T-helper 17 cell (primary cell): ENCODE measurements around the gene RNGTT. TPM values are rescaled to one million over a fixed set of nuclear protein-coding genes. Genes with fewer than 3 reads are reported as not detected.
"Not testable (repeated sequence)": the region's sequence is repeated elsewhere in the genome, so short reads cannot be mapped to it uniquely, and the experiment has no call there.

Experiments
- ATAC-seq: fragments of 150-1000 bp; cut with Tn5 transposase; 2 replicates; pipeline ENCODE4 v1.10.0; 2021; ENCODE audit warnings: mild to moderate bottlenecking, moderate library complexity
- DNase-seq, 3 donors: peaks; one replicate each; pipeline versions ENCODE4 v3.0.0 to v3.0.0-alpha.2; 2020 to 2021
- H3K9me3 ChIP-seq: one replicate; pipeline ENCODE4 v1.7.0; 2013; ENCODE audit warnings: low read length, mild to moderate bottlenecking; ENCODE audit not compliant: control insufficient read depth, poor library complexity, severe bottlenecking
- H3K27ac Mint-ChIP-seq: one replicate; pipeline ENCODE4 v1.8.0; 2022; ENCODE audit warnings: mild to moderate bottlenecking, moderate library complexity, mixed read lengths
- H3K27me3 Mint-ChIP-seq: one replicate; pipeline ENCODE4 v1.8.0; 2022; ENCODE audit warnings: mixed read lengths
- H3K36me3 Mint-ChIP-seq: one replicate; pipeline ENCODE4 v1.8.0; 2022; ENCODE audit warnings: low read depth, mixed read lengths
- H3K4me1 Mint-ChIP-seq: one replicate; pipeline ENCODE4 v1.8.0; 2022; ENCODE audit warnings: mild to moderate bottlenecking, mixed read lengths
- H3K4me3 Mint-ChIP-seq: one replicate; pipeline ENCODE4 v1.8.0; 2022; ENCODE audit warnings: mild to moderate bottlenecking, moderate library complexity, mixed read lengths
- total RNA-seq, 4 donors: library from RNA in 2 of 4; stranded (reverse) in 2 of 4; gene quantifications; one replicate each; pipeline ENCODE4 v1.2.3 and lab custom pipeline; 2022 to 2026

The RNGTT gene
- total RNA-seq, 2 donors from 2014 or later = 17.6 to 23.0 TPM

GRCh38 chr6:88725111-88725975 is 238.1 kb downstream of the RNGTT start:
- Mint-ChIP-seq H3K4me3 (no peak overlapping the region), H3K4me1 (peaks cover 16% of the 10 kb centered on the region), H3K36me3 (peaks cover 2% of the 10 kb centered on the region), H3K27me3 (no peaks in the 10 kb centered on the region), H3K27ac (peak overlapping the region; percentile 1)
- DNase-seq (no peak), ATAC-seq (no peak)
- H3K9me3 ChIP-seq = no peaks in the 10 kb centered on the region

- Mint-ChIP-seq H3K27me3 (no peaks in the 10 kb centered on the region), H3K36me3 (peaks cover 2% of the 10 kb centered on the region), H3K27ac (no peak overlapping the region), H3K4me3 (no peak overlapping the region), H3K4me1 (peaks cover 13% of the 10 kb centered on the region)
- no peak for DNase-seq
- no peak for ATAC-seq
- no peaks in the 10 kb centered on the region for H3K9me3 ChIP-seq
These were observed 240.7 kb downstream of the RNGTT start for GRCh38 chr6:88722686-88723085.

DNA sequence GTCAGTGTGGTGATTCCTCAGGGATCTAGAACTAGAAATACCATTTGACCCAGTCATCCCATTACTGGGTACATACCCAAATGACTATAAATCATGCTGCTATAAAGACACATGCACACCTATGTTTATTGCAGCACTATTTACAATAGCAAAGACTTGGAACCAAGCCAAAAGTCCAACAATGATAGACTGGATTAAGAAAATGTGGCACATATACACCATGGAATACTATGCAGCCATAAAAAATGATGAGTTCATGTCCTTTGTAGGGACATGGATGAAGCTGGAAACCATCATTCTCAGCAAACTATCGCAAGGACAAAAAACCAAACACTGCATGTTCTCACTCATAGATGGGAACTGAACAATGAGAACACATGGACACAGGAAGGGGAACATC is 247.0 kb downstream of the RNGTT start:
- not testable (repeated sequence) for ATAC-seq

DNA sequence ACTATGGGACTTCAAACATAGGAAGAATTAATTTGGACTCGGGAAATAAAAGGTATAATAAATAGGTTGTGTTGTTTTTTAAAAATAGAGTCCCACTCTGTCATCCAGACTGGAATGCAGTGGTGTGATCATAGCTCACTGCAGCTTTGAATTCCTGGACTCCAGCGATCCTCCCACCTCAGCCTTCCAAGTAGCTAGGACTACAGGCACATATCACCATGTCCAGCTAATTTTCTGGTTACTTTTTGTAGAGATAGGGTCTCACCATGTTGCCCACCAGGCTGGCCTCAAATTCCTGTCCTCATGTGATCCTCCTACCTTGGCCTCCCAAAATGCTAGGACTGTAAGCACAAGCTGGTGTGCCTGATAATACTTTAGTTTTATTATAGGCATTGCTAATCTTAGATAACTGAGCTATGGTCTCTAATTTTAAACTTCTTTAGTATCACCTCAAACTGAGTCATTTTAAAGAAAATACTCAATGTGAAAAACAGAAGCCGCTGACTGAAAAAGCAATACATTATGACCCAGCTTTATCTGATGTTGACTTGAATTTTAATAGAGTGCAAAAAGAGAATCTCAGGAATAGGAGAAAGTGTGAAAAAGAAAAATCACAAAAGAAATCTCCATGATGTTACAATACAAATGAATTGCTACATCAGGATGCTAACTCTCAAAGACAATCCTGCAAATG is 251.0 kb downstream of the RNGTT start:
- H3K4me3 Mint-ChIP-seq = no peak overlapping the region
- DNase-seq (no peak), ATAC-seq (no peak)
- peaks cover 2% of the 10 kb centered on the region for H3K36me3 Mint-ChIP-seq
- H3K27me3 Mint-ChIP-seq = no peaks in the 10 kb centered on the region
- peaks cover 7% of the 10 kb centered on the region for H3K4me1 Mint-ChIP-seq
- H3K27ac Mint-ChIP-seq = no peak overlapping the region
- no peaks in the 10 kb centered on the region for H3K9me3 ChIP-seq

More for the DNA sequence above, 247.0 kb downstream of the RNGTT start:
- H3K4me3 Mint-ChIP-seq, H3K27ac Mint-ChIP-seq, DNase-seq, H3K36me3 Mint-ChIP-seq, H3K27me3 Mint-ChIP-seq, H3K9me3 ChIP-seq, H3K4me1 Mint-ChIP-seq: not testable (repeated sequence)

- no peaks in the 10 kb centered on the region for H3K27me3 Mint-ChIP-seq
- no peak overlapping the region for H3K27ac Mint-ChIP-seq
- no peak for ATAC-seq
- DNase-seq = no peak
- H3K4me1 Mint-ChIP-seq = peaks cover 9% of the 10 kb centered on the region
- no peaks in the 10 kb centered on the region for H3K9me3 ChIP-seq
- no peak overlapping the region for H3K4me3 Mint-ChIP-seq
- peaks cover 2% of the 10 kb centered on the region for H3K36me3 Mint-ChIP-seq
These were observed 253.6 kb downstream of the RNGTT start for GRCh38 chr6:88709819-88710246.

DNA sequence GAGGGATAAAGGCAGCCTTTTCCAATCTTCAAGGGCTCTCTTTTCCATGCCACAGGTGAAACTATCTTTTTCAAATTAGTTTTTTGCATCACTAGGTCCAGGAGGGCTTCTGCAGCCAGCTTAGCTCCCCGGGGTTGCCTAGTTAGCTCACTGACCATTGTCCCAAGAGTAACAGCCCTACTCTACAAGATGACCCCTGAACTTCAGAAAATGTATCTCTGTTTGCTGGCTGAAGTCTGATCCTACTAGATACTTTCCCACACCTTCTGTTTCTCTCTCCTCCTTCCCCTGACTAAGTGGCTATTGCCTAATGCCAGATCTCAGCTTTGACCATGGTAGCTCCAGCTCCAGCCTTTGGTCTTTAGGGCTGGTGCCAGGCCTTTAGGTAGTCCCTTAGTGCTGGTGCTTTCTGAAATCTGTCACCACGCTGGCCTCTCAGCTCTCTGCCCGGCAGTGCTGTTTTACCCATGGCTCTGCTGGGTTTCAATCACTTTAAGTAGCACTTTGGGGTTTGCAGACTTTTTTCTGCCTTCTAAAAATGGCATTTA is 255.1 kb downstream of the RNGTT start:
- Mint-ChIP-seq H3K27ac (no peak overlapping the region), H3K4me3 (no peak overlapping the region), H3K27me3 (no peaks in the 10 kb centered on the region), H3K36me3 (peaks cover 1% of the 10 kb centered on the region), H3K4me1 (peaks cover 6% of the 10 kb centered on the region)
- no peak for DNase-seq
- no peaks in the 10 kb centered on the region for H3K9me3 ChIP-seq
- ATAC-seq = no peak

DNA sequence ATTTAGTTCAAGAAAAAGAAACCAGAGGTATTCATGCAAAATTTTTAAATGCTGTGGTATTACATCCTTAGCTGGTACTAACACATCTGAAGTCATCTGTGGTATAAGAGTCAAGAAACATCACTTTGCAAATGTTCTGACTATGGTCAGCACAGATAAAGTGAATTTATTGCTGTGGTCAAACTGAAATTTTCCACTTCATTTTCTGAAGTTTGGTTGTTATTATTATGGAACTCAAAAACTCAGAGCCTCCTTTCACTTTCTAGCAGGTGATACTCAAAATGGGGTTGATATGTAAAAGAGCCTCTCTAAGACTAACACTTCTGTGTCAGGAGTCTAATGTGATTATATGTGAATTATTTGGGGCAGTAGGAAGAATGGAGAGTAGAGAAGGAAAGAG is 257.8 kb downstream of the RNGTT start:
- peaks cover 9% of the 10 kb centered on the region for H3K4me1 Mint-ChIP-seq
- no peaks in the 10 kb centered on the region for H3K9me3 ChIP-seq
- DNase-seq = no peak
- no peaks in the 10 kb centered on the region for H3K27me3 Mint-ChIP-seq
- no peak overlapping the region for H3K4me3 Mint-ChIP-seq
- H3K36me3 Mint-ChIP-seq = peaks cover 2% of the 10 kb centered on the region
- ATAC-seq = no peak
- no peak overlapping the region for H3K27ac Mint-ChIP-seq

DNA sequence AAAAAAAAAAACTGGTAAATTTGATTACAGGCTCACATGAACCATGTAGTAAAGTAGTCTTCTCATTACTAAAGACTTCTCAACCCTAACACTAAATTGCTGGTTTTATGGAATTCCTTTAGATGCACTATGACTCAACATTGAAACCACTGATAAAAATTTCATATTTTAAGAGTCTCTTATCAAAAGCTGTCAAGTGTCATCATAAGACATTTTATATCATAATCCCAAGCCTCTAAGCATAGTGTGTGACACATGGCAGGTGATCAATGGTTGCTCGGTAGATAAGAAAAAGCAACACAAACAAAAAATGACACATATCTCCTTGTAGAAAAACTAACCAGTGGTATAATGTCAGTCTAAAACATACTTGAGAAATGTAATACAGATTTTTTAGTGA is 258.4 kb downstream of the RNGTT start:
- no peaks in the 10 kb centered on the region for H3K9me3 ChIP-seq
- DNase-seq = no peak
- no peak for ATAC-seq
- Mint-ChIP-seq H3K27me3 (no peaks in the 10 kb centered on the region), H3K27ac (no peak overlapping the region), H3K4me3 (no peak overlapping the region), H3K36me3 (peaks cover 2% of the 10 kb centered on the region), H3K4me1 (peaks cover 13% of the 10 kb centered on the region)

- Mint-ChIP-seq H3K4me3 (no peak overlapping the region), H3K4me1 (peaks cover 11% of the 10 kb centered on the region), H3K27me3 (no peaks in the 10 kb centered on the region), H3K27ac (no peak overlapping the region), H3K36me3 (peaks cover 2% of the 10 kb centered on the region)
- DNase-seq = no peak
- no peaks in the 10 kb centered on the region for H3K9me3 ChIP-seq
- ATAC-seq = no peak
These were observed 260.4 kb downstream of the RNGTT start for GRCh38 chr6:88702956-88703556.

- Mint-ChIP-seq H3K4me1 (peaks cover 8% of the 10 kb centered on the region), H3K36me3 (peaks cover 5% of the 10 kb centered on the region), H3K27me3 (no peaks in the 10 kb centered on the region), H3K4me3 (no peak overlapping the region), H3K27ac (no peak overlapping the region)
- no peaks in the 10 kb centered on the region for H3K9me3 ChIP-seq
- ATAC-seq = no peak
- DNase-seq = no peak
These were observed 264.8 kb downstream of the RNGTT start for GRCh38 chr6:88698661-88699060.

GRCh38 chr6:88695937-88696336 is 267.5 kb downstream of the RNGTT start:
- no peaks in the 10 kb centered on the region for H3K9me3 ChIP-seq
- peaks cover 3% of the 10 kb centered on the region for H3K36me3 Mint-ChIP-seq
- no peaks in the 10 kb centered on the region for H3K27me3 Mint-ChIP-seq
- H3K4me3 Mint-ChIP-seq = no peak overlapping the region
- H3K27ac Mint-ChIP-seq = no peak overlapping the region
- DNase-seq = no peak
- no peak for ATAC-seq
- peaks cover 10% of the 10 kb centered on the region for H3K4me1 Mint-ChIP-seq

DNA sequence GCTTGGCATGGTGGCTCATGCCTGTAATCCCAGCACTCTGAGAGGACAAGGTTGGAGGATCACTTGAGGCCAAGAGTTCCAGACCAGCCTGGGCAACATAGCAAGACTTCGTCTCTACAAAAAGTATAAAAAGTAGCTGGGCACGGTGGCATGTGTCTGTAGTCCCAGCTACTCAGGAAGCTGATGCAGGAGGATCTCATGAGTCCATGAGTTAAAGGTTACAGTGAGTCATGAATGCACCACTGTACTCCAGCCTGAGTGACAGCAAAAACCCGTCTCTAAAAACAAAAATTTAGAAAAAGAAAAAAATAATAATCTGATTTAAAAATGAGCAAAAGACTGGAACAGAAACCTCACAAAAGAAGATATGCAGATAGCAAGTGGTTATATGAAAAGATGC is 279.7 kb downstream of the RNGTT start:
- Mint-ChIP-seq H3K36me3 (peaks cover 2% of the 10 kb centered on the region), H3K4me1 (peaks cover 3% of the 10 kb centered on the region), H3K4me3 (no peak overlapping the region), H3K27ac (no peak overlapping the region), H3K27me3 (no peaks in the 10 kb centered on the region)
- H3K9me3 ChIP-seq = no peaks in the 10 kb centered on the region
- DNase-seq (no peak), ATAC-seq (no peak)

GRCh38 chr6:88680654-88681053 is 282.8 kb downstream of the RNGTT start:
- H3K9me3 ChIP-seq = no peaks in the 10 kb centered on the region
- peaks cover 2% of the 10 kb centered on the region for H3K36me3 Mint-ChIP-seq
- H3K4me1 Mint-ChIP-seq = peaks cover 7% of the 10 kb centered on the region
- ATAC-seq = no peak
- no peak for DNase-seq
- peak overlapping the region; percentile 14 for H3K27ac Mint-ChIP-seq
- H3K4me3 Mint-ChIP-seq = no peak overlapping the region
- H3K27me3 Mint-ChIP-seq = no peaks in the 10 kb centered on the region
